WERI-Rb-1 (cell line): ENCODE results near the gene DAG1.
A peak's percentile ranks its signal among the peaks of the same experiment; 100 is the strongest.

ENCODE experiments used
- DNase-seq: peaks from one replicate; pipeline ENCODE4 v3.0.0-alpha.2; 2020
- H3K27ac ChIP-seq: fragments of 250-450 bp; sonication (Bioruptor Pico); 2 replicates; pipeline ENCODE4 v1.5.1; 2020; ENCODE audit warnings: mild to moderate bottlenecking, moderate library complexity
- H3K27me3 ChIP-seq: fragments of 250-450 bp; sonication (Bioruptor Pico); 2 replicates; pipeline ENCODE4 v1.5.1; 2021; ENCODE audit warnings: mild to moderate bottlenecking, low read depth, moderate library complexity; ENCODE audit not compliant: insufficient read depth, severe bottlenecking
- H3K36me3 ChIP-seq: fragments of 250-450 bp; sonication (Bioruptor Pico); 2 replicates; pipeline ENCODE4 v1.5.1; 2020; ENCODE audit warnings: mild to moderate bottlenecking, moderate library complexity
- H3K4me3 ChIP-seq: 2 replicates; pipeline ENCODE4 v1.5.1; 2011; ENCODE audit warnings: low read depth, mild to moderate bottlenecking, control low read depth, low read length
- H3K9me3 ChIP-seq: fragments of 250-450 bp; sonication (Bioruptor Pico); 2 replicates; pipeline ENCODE4 v1.5.1; 2021; ENCODE audit warnings: mild to moderate bottlenecking, moderate library complexity; ENCODE audit not compliant: severe bottlenecking
- TF ChIP-seq, protein P1 (sequence below): IDR thresholded peaks from 2 replicates; pipeline ENCODE4 v1.5.1; 2011; ENCODE audit warnings: low read depth, mild to moderate bottlenecking, control low read depth, inconsistent platforms, low read length

The DAG1 gene

DNA sequence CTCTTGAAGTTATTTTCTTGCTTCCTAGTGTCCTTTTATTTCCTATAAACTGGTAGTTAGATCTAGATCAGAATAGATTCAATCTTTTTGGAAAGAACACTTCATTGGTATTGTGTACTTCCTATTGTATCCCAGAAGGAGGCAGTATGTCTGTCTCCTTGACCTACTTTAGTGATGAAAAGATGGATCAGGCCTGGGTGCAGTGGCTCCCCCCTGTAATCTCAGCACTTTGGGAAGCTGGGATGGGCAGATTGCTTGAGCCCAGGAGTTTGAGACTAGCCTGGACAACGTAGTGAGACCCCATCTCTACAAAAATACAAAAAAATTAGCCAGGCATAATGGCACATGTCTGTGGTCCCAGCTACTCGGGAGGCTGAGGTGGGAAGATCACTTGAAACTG lies 96.2 kb downstream of the DAG1 start:
- DNase-seq = no peak
- H3K27ac ChIP-seq = no peak overlapping the region
- TF ChIP-seq, protein P1, sequence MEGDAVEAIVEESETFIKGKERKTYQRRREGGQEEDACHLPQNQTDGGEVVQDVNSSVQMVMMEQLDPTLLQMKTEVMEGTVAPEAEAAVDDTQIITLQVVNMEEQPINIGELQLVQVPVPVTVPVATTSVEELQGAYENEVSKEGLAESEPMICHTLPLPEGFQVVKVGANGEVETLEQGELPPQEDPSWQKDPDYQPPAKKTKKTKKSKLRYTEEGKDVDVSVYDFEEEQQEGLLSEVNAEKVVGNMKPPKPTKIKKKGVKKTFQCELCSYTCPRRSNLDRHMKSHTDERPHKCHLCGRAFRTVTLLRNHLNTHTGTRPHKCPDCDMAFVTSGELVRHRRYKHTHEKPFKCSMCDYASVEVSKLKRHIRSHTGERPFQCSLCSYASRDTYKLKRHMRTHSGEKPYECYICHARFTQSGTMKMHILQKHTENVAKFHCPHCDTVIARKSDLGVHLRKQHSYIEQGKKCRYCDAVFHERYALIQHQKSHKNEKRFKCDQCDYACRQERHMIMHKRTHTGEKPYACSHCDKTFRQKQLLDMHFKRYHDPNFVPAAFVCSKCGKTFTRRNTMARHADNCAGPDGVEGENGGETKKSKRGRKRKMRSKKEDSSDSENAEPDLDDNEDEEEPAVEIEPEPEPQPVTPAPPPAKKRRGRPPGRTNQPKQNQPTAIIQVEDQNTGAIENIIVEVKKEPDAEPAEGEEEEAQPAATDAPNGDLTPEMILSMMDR = peak; percentile 20; the same call in 1 of the 2 replicates
- no peaks in the 10 kb centered on the region for H3K9me3 ChIP-seq
- H3K27me3 ChIP-seq = no peaks in the 10 kb centered on the region
- H3K36me3 ChIP-seq = 0 out of 2 replicates have a peak, but pooled peaks cover 4% of the 10 kb centered on the region
- H3K4me3 ChIP-seq = no peak overlapping the region

DNA sequence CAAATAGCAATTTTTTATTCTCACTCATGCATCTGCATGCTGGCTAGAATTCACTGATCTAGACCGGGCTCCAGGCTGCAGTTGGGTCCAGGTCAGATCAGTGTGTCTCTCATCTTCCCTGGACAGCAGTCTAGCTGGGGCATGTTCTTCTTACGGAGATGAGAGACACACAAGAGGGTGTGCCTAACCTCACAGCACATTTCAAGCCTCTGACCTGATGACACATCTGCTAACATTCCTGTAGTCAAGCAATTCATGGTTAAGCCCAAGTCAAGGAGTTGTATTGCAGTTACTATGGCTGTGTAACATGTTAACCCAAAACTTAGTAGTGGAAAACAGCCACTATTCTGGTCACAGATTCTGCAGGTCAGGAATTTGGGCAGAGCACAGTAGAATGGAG lies 97.3 kb downstream of the DAG1 start:
- H3K4me3 ChIP-seq = no peak overlapping the region
- TF ChIP-seq, protein P1 = no peak
- H3K27ac ChIP-seq = no peak overlapping the region
- H3K27me3 ChIP-seq = no peaks in the 10 kb centered on the region
- 0 out of 2 replicates have a peak, but pooled peaks cover 4% of the 10 kb centered on the region for H3K36me3 ChIP-seq
- no peaks in the 10 kb centered on the region for H3K9me3 ChIP-seq
- DNase-seq = no peak

DNA sequence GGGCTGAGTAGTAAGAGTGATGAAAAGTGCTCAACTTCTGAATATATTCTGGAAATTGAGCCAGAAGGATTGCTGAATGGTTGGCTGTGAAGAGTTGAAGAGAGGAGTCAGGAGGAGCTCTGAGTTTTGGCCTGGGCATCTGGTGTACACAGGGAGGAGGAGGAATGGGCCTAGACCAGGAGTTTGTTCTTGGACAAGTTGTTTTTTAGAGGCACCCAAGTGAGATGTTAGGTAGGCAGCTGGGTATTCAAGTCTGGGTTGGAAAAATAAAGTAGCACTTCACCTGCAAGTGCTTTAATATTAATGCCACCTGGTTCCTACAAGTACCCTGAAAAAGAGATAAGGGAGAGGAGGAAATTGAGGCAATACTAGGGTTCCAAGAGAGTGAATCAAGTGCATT lies 98.9 kb downstream of the DAG1 start:
- TF ChIP-seq, protein P1 = no peak
- Histone ChIP-seq H3K27ac (no peak overlapping the region), H3K36me3 (no peaks in the 10 kb centered on the region), H3K27me3 (no peaks in the 10 kb centered on the region), H3K9me3 (no peaks in the 10 kb centered on the region), H3K4me3 (no peak overlapping the region)
- no peak for DNase-seq

DNA sequence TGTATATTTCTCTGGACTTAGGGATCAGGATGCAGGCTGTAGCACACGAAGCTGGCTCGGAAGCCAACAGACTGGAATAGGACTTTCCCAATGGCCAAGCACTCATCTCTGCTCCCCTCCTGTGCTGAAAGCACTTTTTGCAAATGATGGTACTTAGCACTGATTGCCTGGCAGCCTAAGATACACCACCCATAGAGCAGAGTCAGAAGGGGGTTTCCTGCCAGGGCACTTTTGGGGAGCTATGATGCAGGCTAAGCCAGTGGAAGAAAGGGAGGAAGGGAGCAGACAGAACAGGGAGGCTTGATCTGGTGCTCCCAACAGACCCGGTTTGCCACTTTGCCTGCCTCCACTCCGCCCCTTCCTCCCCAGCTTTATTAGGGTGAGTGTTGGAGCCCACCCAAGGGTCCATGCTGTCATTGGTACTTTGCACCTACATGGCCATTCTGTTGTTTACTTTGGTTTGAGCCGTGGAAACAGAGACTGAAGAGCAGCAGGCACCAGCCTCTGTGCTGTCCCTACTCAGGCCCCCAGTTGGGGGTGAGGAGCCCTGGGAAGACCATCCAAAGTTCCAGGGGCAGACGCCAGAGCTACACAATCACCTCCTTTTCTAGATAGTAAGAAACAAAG lies 100.1 kb downstream of the DAG1 start:
- TF ChIP-seq, protein P1 = no peak
- DNase-seq = no peak
- no peak overlapping the region for H3K27ac ChIP-seq
- H3K27me3 ChIP-seq = no peaks in the 10 kb centered on the region
- no peaks in the 10 kb centered on the region for H3K9me3 ChIP-seq
- H3K4me3 ChIP-seq = no peak overlapping the region
- H3K36me3 ChIP-seq = no peaks in the 10 kb centered on the region

DNA sequence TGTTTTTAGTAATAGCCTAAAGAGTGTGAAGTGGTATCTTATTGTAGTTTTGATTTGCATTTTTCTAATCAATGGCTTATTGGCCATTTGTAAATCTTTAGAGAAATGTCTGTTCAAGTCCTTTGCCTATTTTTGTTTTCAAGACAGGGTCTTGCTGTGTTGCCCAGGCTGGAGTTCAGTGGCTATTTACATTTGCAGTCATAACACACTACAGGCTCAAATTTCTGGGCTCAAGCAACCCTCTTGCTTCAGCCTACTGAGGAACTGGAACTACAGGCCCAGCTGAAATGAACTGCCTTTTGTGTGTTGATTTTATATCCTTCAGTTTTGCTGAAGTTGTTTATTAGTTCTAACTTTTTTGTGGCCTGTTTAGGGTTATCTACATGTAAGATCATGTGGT lies 112.1 kb downstream of the DAG1 start:
- no peaks in the 10 kb centered on the region for H3K9me3 ChIP-seq
- DNase-seq = no peak
- no peaks in the 10 kb centered on the region for H3K27me3 ChIP-seq
- no peak overlapping the region for H3K27ac ChIP-seq
- TF ChIP-seq, protein P1 = no peak
- H3K4me3 ChIP-seq = no peak overlapping the region
- H3K36me3 ChIP-seq = 0 out of 2 replicates have a peak, but pooled peaks cover 6% of the 10 kb centered on the region
